ENCODE data around the gene IGSF9B. TPM values are rescaled to one million over a fixed set of nuclear protein-coding genes. Genes with fewer than 3 reads are reported as not detected.

Gene IGSF9B
- total RNA-seq, 4 donors from 2014 or later = 6.6 to 15.0 (median 9.5) TPM

DNA sequence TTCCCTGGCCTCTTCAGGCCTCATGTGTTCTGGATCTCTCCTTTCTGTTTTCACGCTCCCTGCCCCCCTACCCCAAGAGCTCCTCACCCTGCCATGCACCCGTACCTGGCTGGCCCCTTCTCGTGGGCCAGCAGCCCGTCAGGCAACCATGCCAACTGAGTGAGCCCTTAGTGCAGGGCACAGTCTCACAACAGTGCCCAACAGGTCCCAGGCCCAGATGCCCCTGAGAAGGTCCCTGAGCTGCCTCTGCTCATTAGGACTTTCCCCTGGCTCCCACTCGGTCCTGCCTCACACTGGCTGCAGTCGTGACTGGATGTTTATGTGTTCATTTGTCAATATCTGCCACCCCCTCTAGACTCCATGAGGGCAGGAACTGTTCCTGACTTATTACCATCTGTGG is 44.8 kb upstream of the IGSF9B start:
- Histone ChIP-seq H3K4me3 (no peak overlapping the region), H3K4me1 (peaks cover 4% of the 10 kb centered on the region), H3K27me3 (no peaks in the 10 kb centered on the region), H3K36me3 (no peaks in the 10 kb centered on the region), H3K9me3 (no peaks in the 10 kb centered on the region), H3K27ac (no peak overlapping the region)
- 87% methylated on average over 6 of the region's 6 CpGs for WGBS
- TF ChIP-seq POLR2AphosphoS5 (IDR thresholded peaks at IDR 0.05) = no peak
- TF ChIP-seq, protein P1, sequence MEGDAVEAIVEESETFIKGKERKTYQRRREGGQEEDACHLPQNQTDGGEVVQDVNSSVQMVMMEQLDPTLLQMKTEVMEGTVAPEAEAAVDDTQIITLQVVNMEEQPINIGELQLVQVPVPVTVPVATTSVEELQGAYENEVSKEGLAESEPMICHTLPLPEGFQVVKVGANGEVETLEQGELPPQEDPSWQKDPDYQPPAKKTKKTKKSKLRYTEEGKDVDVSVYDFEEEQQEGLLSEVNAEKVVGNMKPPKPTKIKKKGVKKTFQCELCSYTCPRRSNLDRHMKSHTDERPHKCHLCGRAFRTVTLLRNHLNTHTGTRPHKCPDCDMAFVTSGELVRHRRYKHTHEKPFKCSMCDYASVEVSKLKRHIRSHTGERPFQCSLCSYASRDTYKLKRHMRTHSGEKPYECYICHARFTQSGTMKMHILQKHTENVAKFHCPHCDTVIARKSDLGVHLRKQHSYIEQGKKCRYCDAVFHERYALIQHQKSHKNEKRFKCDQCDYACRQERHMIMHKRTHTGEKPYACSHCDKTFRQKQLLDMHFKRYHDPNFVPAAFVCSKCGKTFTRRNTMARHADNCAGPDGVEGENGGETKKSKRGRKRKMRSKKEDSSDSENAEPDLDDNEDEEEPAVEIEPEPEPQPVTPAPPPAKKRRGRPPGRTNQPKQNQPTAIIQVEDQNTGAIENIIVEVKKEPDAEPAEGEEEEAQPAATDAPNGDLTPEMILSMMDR (IDR thresholded peaks at IDR 0.05) = no peak
- TF ChIP-seq POLR2A (IDR thresholded peaks at IDR 0.05) = no peak
- TF ChIP-seq EP300 (IDR thresholded peaks at IDR 0.05) = no peak
- no peak for DNase-seq (ENCODE audit: low spot score in 2 of 2)

DNA sequence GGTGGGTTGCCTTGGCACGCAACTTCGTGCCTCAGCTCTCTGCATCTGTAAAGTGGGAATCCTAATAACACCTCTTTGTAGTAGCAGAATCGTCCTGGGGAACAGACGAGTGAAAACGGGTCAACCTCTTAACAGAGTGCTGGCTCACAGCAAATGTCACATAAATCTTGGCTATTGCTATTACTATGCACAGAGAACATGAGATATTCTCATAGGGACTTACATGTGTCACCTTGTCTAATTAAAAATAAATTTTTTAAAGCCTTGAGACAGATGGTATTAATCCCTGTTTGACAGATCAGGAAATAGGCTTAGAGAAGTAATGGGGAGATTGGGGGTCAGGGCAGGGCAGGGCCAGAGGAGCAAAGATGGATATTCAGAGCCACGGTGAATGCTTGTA is 44.3 kb upstream of the IGSF9B start:
- H3K9me3 ChIP-seq = no peaks in the 10 kb centered on the region
- WGBS = 78% methylated on average over 6 of the region's 6 CpGs
- no peak overlapping the region for H3K27ac ChIP-seq
- H3K4me1 ChIP-seq = peaks cover 4% of the 10 kb centered on the region
- DNase-seq (ENCODE audit: low spot score in 2 of 2) = no peak
- no peak for TF ChIP-seq POLR2AphosphoS5 (IDR thresholded peaks at IDR 0.05)
- no peak for TF ChIP-seq EP300 (IDR thresholded peaks at IDR 0.05)
- TF ChIP-seq, protein P1 (IDR thresholded peaks at IDR 0.05) = no peak
- no peak for TF ChIP-seq POLR2A (IDR thresholded peaks at IDR 0.05)
- no peaks in the 10 kb centered on the region for H3K36me3 ChIP-seq
- H3K27me3 ChIP-seq = no peaks in the 10 kb centered on the region
- H3K4me3 ChIP-seq = no peak overlapping the region

GRCh38 chr11:133999355-133999754 is 42.6 kb upstream of the IGSF9B start:
- Histone ChIP-seq H3K4me3 (no peak overlapping the region), H3K9me3 (no peaks in the 10 kb centered on the region), H3K27me3 (no peaks in the 10 kb centered on the region), H3K36me3 (no peaks in the 10 kb centered on the region), H3K4me1 (no peaks in the 10 kb centered on the region), H3K27ac (no peak overlapping the region)
- no peak for DNase-seq (ENCODE audit: low spot score in 2 of 2)
- 80% methylated on average over 5 of the region's 11 CpGs for WGBS
- TF ChIP-seq POLR2A (IDR thresholded peaks at IDR 0.05) (no peak), EP300 (IDR thresholded peaks at IDR 0.05) (no peak), POLR2AphosphoS5 (IDR thresholded peaks at IDR 0.05) (no peak)
- TF ChIP-seq, protein P1 (IDR thresholded peaks at IDR 0.05) = no peak

DNA sequence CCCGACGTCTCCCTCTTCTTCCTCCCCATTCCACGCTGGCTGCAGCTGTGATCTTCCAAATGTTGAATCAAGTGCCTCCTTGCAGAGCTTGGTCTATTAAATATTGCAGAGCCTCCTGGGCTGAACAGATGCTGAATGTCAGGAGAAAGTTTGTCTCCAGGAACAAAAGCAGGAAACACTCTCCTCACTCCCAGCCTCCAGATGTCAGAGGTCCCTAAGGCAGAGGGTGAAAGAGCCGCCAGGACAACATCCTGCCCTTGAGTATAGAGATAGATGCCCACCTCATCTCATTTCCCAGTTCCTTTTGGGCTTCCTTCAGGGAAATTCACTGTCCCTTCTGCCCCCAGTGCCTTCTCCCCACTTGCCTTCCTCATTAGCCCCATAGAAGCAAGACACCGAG is 40.8 kb upstream of the IGSF9B start:
- no peaks in the 10 kb centered on the region for H3K4me1 ChIP-seq
- TF ChIP-seq POLR2AphosphoS5 (IDR thresholded peaks at IDR 0.05) (no peak), EP300 (IDR thresholded peaks at IDR 0.05) (no peak), POLR2A (IDR thresholded peaks at IDR 0.05) (no peak)
- TF ChIP-seq, protein P1 (IDR thresholded peaks at IDR 0.05) = no peak
- H3K27me3 ChIP-seq = peaks cover 8% of the 10 kb centered on the region
- H3K9me3 ChIP-seq = no peaks in the 10 kb centered on the region
- no peaks in the 10 kb centered on the region for H3K36me3 ChIP-seq
- no peak overlapping the region for H3K4me3 ChIP-seq
- WGBS = 84% methylated on average over 5 of the region's 5 CpGs
- no peak overlapping the region for H3K27ac ChIP-seq
- DNase-seq (ENCODE audit: low spot score in 2 of 2) = no peak

GRCh38 chr11:133996671-133997070 is 39.9 kb upstream of the IGSF9B start:
- Histone ChIP-seq H3K27me3 (peaks cover 8% of the 10 kb centered on the region), H3K4me3 (no peak overlapping the region), H3K36me3 (no peaks in the 10 kb centered on the region), H3K27ac (no peak overlapping the region), H3K9me3 (no peaks in the 10 kb centered on the region), H3K4me1 (no peaks in the 10 kb centered on the region)
- TF ChIP-seq POLR2AphosphoS5 (IDR thresholded peaks at IDR 0.05) (no peak), POLR2A (IDR thresholded peaks at IDR 0.05) (no peak), EP300 (IDR thresholded peaks at IDR 0.05) (no peak)
- TF ChIP-seq, protein P1 (IDR thresholded peaks at IDR 0.05) = no peak
- 89% methylated on average over 10 of the region's 10 CpGs for WGBS
- DNase-seq (ENCODE audit: low spot score in 2 of 2) = no peak

Data from suprapubic skin (tissue), 4 donors.